ENCODE data around the gene ANKRD63.

ANKRD63 gene

GRCh38 chr15:40313531-40314398 lies 30.9 kb upstream of the ANKRD63 start:
- DNase-seq (ENCODE audit: low spot score), result no peak

DNA sequence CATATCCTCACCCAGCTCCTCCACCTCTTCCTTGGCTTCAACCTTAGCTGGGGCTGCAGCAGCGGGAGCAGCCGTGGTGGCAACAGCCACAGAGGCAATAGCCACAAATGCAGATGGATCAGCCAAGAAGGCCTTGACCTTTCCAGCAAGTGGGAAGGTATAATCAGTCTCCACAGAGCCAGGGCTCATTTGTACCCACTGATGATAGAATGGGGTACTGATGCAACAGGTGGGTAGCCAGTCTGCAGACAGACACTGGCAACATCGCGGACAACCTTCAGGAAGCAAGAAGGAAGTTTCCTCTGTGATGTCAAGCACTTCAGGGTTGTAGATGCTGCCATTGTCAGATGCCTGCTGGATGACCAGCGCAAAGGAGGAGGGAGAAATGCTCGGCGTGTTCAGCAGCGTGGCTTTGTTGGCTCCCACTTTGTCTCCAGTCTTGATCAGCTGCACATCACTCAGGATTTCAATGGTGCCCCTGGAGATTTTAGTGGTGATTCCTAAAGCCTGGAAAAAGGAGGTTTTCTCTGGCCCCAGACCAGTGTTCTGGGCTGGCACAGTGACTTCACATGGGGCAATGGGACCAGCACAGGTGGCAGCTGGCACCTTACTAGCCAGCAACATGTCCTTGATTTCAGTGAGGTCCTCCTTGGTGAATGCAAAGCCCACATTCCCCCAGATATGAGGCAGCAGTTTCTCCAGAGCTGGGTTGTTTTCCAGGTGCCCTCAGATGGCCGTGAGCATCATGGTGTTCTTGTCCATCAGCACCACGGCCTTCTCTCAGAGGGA lies 29.7 kb upstream of the ANKRD63 start:
- no peak for DNase-seq (ENCODE audit: low spot score)

GRCh38 chr15:40310993-40311392 lies 28.1 kb upstream of the ANKRD63 start:
- no peak for DNase-seq (ENCODE audit: low spot score)

DNA sequence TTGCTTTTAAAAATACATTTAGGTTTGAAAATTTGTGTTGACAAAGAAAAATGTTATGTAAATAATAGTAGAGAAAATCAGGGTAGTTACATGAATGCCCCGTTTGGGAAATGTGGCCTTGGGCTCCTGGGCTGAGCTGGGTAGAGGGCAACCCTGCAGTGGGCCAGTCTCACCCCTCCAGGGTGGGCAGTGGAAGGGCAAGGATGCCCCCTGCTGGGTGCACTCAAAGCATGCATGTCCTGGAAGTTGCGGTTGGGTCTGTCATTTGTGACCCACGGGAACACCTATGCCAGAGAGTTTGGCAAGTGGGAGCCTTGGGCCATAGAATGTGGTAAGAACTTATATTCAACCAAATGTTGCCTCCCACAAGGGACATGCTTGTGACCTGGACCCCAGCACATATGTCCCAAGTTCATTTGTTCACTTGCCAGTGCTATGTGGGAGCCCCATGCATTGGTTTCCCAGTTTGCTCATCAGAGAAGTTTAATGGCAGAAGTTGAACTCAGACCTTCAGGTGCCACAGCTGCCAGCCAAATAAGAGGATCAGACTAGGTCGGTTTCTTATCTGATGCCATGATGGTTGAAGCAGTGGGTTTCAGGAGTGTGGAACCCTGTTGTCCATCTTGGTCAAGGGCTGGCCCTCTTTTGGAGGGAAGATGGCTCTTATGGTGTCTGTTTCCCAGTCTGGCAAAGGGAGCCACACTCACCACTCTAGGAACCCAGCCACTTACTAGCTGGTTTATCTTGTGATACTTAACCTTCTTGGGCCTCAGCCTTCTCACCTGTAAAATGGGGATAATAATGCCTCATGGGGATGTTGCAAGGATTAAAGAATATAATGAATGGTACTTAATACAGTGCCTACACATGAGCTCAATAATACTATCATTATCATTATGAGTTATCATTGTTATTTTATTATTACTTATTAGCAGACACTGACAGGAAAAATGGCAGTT lies 27.4 kb upstream of the ANKRD63 start:
- no peak for DNase-seq (ENCODE audit: low spot score)

- no peak for DNase-seq (ENCODE audit: low spot score)
Observed at GRCh38 chr15:40309344-40309862, 26.5 kb upstream of the ANKRD63 start.

DNA sequence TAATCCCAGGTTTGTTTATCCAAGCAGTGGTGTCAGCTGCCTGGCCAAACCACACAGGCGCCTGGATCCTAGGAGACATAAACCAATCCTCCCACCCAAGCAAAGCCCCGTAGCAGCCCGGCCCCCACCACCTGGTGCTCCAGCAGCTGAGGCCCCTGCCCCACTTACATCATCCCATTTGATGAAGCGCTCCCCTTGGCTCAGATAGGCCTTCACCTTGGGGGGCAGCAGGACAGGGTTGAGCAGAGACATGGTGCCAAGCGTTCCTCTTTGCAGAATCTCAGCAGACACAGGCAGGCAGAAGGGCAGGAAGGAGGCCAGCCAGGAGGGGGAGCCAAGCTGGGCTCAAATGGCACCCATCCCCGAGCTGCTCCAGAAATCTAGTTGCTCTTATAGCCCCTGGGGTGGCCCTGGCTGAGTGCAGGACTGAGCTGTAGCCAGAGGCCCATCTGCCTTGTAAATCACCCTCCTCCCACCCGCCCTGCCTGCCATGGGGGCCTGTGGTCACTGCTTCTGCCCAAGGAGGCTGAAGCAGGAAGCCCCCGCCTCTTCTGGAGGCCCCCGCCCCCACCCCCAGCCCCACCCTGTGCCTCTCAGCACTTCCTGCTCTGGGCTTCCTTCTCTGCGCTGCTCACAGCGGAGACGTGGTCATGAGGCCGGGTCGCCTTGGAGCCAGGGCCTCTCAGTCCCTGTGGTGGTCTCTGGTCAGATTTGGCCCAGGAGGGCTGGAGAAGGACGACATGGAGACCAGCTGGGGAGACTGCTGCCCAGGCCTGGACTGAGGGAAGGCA lies 24.8 kb upstream of the ANKRD63 start, which contains the start of gene PLCB2:
Gene PLCB2 (minus strand): TSS at position 515 of the 791 bp plus-strand sequence. CDS start 263 bp downstream, at position 252.
- no peak for DNase-seq (ENCODE audit: low spot score)

- no peak for DNase-seq (ENCODE audit: low spot score)
Observed at GRCh38 chr15:40306908-40307307, 24.0 kb upstream of the ANKRD63 start.

- DNase-seq (ENCODE audit: low spot score), result no peak
Observed at GRCh38 chr15:40306371-40306770, 23.5 kb upstream of the ANKRD63 start.

GRCh38 chr15:40305281-40305680 lies 22.4 kb upstream of the ANKRD63 start:
- no peak for DNase-seq (ENCODE audit: low spot score)

- DNase-seq (ENCODE audit: low spot score), result no peak
Observed at GRCh38 chr15:40303576-40303975, 20.7 kb upstream of the ANKRD63 start.

GRCh38 chr15:40302981-40303380 lies 20.1 kb upstream of the ANKRD63 start:
- no peak for DNase-seq (ENCODE audit: low spot score)

DNA sequence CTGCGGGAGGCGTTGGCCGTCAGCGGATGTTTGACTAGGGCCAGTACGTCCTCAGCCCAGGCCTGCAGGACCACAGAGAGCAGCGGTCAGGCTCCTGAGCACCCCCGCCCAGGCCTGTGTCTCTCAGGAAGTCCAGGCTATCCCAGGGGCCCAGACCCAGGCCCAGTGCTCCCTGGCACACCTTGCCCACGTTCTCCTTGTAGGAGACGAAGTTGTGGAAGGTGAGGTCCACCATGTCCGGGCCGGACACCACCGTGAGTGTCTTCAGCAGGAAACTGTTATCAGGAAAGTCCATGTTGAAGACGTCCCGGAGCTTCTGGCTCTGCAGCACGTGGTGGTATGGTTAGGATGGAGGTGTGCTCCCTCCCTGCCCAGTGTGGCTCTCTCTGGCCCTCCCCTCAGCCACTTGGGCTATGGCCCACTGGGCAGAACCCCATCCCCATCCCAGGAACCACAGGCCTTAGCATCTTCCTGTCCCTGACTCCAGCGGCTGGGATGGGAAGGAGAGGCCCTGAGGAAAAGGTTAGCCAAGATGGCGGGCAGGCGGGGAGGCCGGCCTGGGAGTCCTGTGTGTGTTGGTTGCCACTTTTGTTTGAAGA lies 19.5 kb upstream of the ANKRD63 start:
- DNase-seq (ENCODE audit: low spot score), result no peak

DNA sequence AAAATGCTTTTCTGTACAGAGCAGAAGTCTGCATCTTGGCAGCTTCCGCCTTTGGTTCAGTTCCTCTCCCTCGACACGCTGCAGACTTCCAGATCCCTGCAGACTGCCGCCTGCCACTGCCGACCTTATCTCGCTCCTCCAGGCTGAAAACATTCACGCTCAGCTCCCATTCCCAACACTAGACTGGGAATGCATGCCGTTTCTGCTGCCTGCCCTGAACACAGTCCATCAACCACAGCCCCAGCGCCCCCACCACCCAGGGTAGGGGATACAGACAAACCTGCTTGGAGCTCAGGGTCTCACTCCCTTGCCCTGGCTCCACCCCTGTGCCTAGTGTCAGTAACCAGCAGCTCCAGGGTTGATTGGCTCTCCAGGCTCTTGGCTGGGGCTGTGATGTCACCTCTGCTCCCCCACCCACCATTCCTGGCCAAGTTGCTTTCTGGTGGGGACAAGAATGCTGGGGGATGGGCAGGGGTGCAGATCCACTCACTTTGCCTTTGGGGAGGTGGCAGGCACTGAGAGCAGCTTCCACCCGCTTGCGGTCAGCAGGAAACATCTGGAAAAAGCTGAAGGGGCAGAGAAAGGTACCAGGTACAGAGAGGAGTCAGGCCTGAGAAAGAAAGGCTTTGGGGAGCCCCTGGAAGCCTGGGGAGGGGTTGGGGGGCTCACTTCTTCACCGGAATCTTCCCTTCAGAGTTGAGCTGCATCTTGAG lies 18.8 kb upstream of the ANKRD63 start:
- DNase-seq (ENCODE audit: low spot score), result no peak

DNA sequence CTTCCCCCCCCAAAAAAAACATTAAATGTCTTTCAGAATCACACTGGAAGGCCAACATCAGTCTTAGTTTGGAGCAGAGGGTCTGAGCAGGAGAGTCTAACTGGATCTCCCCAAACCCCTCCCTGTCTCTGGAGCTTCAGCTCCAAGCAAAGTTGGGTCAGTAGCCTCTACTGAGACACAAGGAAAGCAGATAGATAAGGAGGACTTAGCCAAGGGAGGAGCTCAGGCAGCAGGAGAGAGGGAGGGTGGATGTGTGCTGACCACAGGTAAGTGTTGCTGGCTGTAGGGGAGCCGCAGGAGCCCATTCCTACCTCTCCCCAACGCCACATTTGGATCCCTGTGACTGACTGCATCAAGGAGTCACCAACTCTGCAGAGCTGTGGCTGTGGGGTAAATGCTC lies 17.9 kb upstream of the ANKRD63 start:
- no peak for DNase-seq (ENCODE audit: low spot score)

- DNase-seq (ENCODE audit: low spot score), result no peak
Observed at GRCh38 chr15:40300367-40300766, 17.5 kb upstream of the ANKRD63 start.

- no peak for DNase-seq (ENCODE audit: low spot score)
Observed at GRCh38 chr15:40298216-40298935, 15.5 kb upstream of the ANKRD63 start.

GRCh38 chr15:40297356-40297755 lies 14.5 kb upstream of the ANKRD63 start:
- DNase-seq (ENCODE audit: low spot score), result no peak

- DNase-seq (ENCODE audit: low spot score), result no peak
Observed at GRCh38 chr15:40296561-40297230, 13.8 kb upstream of the ANKRD63 start.

Data from COLO829 (cell line).